HG03095 (cell line): ENCODE results near the gene EP400.

Experiments
- ATAC-seq: cut with Tn5 transposase; IDR thresholded peaks from one replicate; pipeline ENCODE4 v1.9.1; 2021; ENCODE audit warnings: moderate library complexity; ENCODE audit not compliant: unreplicated experiment

EP400 gene

GRCh38 chr12:131949431-131950181 lies at the start of gene EP400:
Gene EP400 (plus strand): TSS chr12:131949942. CDS start chr12:131960620, 10,678 bp downstream.
- ATAC-seq, result peak; percentile 93

- ATAC-seq, result no peak
Observed at GRCh38 chr12:131900397-131900796, 49.3 kb upstream of the EP400 start.

- ATAC-seq, result no peak
Observed at GRCh38 chr12:131901431-131902331, 48.1 kb upstream of the EP400 start.

- ATAC-seq, result no peak
Observed at GRCh38 chr12:131902332-131903241, 47.2 kb upstream of the EP400 start.

- no peak for ATAC-seq
Observed at GRCh38 chr12:131903270-131904255, 46.2 kb upstream of the EP400 start.

GRCh38 chr12:131904346-131904745 lies 45.4 kb upstream of the EP400 start:
- ATAC-seq, result no peak

- no peak for ATAC-seq
Observed at GRCh38 chr12:131905081-131905629, 44.6 kb upstream of the EP400 start.

GRCh38 chr12:131905630-131906091 lies 44.1 kb upstream of the EP400 start:
- ATAC-seq, result no peak

GRCh38 chr12:131907379-131908091 lies 42.2 kb upstream of the EP400 start:
- ATAC-seq, result no peak

GRCh38 chr12:131908092-131909080 lies 41.4 kb upstream of the EP400 start:
- ATAC-seq, result no peak

GRCh38 chr12:131909081-131909751 lies 40.5 kb upstream of the EP400 start:
- no peak for ATAC-seq

GRCh38 chr12:131909752-131910219 lies 40.0 kb upstream of the EP400 start:
- no peak for ATAC-seq

GRCh38 chr12:131910302-131911027 lies 39.3 kb upstream of the EP400 start:
- ATAC-seq, result no peak

GRCh38 chr12:131911028-131911650 lies 38.6 kb upstream of the EP400 start:
- ATAC-seq, result no peak

GRCh38 chr12:131911851-131912477 lies 37.8 kb upstream of the EP400 start:
- ATAC-seq, result no peak
